Stimulated activated CD4-positive, alpha-beta T cell treated with anti-CD3 and anti-CD28 coated beads, TNF-alpha, amount 100 ng/mL, for 1 hour (primary cell): Measurements from ENCODE around the gene AGAP5.
"Not testable (repeated sequence)": the region's sequence is repeated elsewhere in the genome, so short reads cannot be mapped to it uniquely, and the experiment has no call there.

ENCODE experiments used
- DNase-seq, 3 donors: peaks; one replicate each; pipeline ENCODE4 v3.0.0-alpha.2; 2020; ENCODE audit warnings: low read depth in 3 of 3, low spot score in 1 of 3

The AGAP5 gene

DNA sequence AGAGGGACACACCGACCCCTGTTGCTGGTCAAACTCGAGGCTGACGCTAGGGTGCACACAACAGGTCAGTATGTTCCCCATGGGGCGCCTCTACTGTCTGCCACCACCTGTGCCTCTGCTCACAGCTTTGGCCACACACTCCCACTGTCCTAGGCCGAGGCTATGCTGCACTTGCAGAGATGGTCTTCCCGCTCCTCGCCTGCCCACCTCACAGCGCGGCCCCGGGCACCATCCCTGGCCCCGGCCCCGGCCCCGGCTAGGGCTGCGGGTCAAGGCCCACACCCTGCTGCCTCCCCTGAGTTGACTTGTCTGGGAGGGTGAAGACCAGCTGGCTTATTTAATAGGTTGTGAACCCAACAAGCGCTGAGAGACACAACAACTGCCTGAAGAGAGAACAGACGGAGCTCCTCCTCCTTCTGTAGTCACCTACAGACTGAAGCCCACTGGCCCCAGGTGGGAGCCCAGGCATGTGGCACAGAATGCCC, at the start of gene AGAP5:
Gene AGAP5, minus strand, starts transcription at position 435 of the 485 bp plus-strand sequence. Its CDS starts 354 bp downstream, at position 81.
- DNase-seq, result not testable (repeated sequence)

DNA sequence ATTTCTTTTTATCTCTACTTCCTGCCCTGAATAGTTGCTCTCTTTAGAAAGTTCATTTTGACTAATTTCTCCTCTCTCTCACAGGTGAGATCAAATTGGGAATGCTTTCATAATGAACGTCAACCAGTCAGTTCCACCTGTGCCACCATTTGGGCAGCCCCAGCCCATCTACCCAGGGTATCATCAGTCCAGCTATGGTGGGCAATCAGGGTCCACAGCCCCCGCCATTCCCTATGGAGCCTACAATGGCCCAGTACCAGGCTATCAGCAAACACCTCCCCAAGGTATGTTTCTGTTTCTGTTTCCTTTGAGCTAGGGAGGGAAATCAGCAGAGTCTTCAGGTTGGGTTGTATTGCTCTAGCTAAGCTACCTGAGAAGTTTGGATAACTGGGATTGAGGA, 48.8 kb upstream of the AGAP5 start:
- DNase-seq, result no peak

DNA sequence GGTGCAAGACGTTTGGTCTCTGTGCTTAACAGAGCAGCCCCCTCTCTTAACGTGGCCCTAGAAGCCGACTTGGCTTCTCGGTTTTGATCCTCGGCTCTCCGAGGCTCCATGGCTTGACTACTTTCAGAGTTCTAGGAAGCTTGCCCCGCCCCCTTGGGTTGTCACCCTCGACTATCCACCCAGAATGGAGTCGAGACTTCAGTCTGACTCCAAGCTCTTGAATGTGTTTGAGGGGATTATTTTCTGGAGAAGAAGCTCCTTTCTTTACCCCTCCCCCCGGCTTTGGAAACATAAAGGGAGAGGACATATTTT, 46.7 kb upstream of the AGAP5 start:
- peak in 1 of 3 donors; percentile 47 for DNase-seq

DNA sequence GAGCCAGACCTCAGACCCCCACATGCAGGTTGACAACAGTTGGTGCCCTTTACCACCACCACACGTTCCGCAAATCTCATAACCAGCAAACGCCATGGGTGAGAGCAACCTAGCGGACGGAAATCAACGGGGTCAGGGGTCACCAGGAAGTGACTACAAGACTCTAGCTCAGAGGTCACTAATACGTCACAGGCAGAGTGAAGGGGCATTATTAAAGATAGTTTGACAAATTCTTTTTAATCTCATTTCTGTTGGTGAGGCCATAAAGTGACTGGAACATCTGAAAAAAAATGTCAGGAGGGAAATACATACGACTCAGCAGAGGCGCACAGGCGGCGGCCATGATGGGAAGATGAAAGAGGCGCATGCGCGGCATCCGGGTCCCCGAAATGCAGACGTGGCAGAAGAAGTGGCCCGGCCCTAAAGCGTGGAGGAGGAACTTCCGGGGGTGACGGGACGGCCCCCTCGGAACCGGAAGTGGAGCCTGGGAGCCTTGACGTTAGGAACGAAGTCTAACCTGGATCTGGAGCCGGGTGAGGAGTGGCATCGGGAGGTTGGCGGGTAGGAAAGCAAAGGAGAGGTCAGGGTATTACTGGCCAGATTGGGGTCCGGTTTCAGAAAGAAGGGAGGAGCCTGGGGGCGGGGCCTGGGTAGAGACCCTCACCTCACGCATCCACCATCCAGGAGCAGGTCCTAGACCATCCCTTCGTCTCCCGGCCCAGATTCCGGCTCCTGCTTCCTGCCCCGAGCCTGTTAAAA, 46.2 kb upstream of the AGAP5 start, which contains the start of gene SEC24C:
Gene SEC24C, plus strand, starts transcription at position 468 of the 759 bp plus-strand sequence. CDS start 2,461 bp downstream, outside the sequence.
- peak; percentile 84 to 88 (median 86) for DNase-seq

DNA sequence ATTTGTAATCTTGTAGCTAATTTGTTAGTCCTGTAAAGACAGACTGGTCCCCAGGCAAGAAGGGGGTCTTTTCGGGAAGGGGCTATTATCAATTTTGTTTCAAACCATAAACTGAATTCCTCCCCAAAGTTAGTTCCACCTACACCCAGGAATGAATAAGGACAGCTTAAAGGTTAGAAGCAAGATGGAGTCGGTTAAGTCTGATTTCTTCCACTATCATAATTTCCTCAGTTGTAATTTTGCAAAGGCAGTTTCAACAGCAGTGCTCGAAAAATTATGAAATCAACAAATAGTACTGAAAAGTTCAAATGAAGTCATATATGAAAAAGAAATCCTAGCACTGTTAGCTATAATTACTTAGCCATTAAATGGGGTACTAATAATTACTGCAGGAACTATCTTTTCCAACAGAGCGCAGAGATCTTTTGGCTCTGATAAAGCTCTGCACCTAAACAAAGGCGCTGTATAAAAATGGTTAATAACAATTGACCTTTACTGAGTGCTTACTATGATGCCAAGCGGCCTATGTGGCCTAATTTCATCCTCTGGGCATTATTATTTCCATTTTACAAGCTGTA, 45.5 kb upstream of the AGAP5 start:
- DNase-seq, result no peak

DNA sequence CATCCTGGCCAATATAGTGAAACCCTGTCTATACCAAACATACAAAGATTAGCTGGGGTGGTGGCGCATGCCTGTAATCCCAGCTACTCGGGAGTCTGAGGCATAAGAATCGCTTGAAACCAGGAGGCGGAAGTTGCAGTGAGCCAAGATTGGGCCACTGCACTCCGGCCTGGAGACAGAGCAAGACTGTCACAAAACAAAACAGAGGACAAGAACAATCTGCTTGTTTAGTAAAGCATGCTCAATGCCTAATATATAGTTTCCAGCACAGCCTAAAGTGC, 44.5 kb upstream of the AGAP5 start:
- DNase-seq, result no peak

DNA sequence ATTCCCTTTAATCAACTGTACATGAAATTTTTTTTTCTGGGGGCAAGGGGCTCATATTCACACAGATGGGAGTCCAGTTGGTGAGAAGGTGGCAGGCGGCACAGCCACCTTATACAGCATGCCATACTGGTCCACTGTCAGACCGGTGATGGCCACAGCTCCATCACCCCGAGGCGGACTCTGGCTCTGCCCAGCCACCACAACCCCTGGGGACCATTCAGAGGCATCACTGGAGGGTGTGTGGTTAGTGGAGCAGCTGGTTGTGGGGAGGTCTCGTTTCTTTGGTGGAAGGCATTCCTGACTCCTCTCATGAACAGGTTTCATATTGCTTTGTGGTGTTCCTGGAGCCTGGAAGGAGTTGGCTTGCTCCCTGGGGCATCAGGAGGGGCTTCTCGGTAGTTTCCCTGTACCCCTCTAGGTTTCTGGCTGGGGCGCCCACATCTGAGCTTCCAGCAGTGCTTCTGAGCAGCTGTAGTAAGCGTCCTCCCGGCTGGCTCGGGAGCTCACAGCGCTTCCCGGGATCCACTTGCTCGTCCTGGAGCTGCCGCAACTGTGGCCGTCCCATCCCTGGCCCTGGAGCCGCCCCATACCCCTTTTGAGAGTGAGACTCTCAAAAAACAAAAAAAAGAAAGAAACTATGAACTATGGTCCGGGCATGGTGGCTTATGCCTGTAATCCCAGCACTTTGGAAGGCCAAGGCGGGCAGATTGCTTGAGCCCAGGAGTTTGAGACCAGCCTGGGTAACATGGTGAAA, 42.8 kb upstream of the AGAP5 start:
- DNase-seq, result not testable (repeated sequence)

DNA sequence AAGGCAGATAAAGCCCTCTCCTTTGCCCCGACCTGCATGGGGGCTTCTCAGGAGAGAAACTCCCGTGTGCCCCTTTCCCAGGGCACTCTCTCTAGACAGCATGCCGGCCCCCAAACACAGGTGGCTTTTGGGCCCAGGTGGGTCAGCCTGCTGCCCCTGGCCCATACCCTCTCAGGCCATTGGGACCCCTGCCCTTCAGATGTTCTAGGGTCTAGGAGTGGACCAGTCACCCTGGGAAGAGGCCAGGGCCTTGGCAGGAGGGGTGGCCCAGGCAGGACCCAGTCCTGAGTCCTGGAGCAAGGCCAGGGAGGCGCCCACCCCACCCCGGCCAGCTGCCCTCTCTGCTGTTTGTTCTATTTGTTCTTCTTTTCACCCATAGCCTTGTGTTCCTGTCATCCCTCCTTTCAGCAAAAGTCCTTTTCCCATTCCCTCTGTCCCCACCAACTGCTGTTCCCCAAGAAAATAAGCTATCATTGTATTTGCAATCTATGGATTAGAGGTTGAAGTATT, 36.9 kb upstream of the AGAP5 start:
- DNase-seq, result no peak

DNA sequence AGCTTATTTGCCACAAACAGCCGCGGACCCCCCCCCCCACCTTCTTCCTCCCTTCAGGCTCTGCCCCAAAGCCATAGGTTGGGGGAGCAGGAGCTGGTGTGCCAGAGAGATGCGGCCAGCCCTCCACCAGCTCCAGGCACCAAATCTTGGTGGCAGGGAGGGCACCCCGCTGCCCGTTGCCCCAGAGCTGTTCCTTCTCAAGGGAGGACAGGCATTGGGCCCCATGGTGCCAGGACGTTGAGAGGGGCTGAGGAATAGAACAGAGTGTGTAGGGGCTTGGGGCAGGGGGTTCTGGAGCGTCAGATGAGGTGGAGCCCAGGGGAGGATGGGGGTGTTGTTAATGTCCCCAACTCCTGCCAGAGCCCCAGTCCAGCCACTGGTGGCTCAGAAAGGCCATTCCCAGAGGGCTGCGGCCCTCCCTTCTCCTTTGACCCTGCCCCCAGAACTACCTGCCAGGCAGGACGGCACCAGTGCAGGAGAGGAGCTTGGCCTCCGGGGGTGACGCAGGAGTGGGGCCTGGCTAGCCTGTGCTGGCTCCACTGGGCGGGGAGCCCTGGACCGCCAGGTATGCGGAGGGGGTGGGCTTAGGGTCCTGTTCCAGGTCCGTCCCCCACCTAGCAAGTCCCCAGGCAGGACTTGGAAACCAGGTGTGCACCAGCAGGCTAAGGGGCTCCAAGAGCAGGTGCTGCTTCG, 36.3 kb upstream of the AGAP5 start:
- no peak for DNase-seq

DNA sequence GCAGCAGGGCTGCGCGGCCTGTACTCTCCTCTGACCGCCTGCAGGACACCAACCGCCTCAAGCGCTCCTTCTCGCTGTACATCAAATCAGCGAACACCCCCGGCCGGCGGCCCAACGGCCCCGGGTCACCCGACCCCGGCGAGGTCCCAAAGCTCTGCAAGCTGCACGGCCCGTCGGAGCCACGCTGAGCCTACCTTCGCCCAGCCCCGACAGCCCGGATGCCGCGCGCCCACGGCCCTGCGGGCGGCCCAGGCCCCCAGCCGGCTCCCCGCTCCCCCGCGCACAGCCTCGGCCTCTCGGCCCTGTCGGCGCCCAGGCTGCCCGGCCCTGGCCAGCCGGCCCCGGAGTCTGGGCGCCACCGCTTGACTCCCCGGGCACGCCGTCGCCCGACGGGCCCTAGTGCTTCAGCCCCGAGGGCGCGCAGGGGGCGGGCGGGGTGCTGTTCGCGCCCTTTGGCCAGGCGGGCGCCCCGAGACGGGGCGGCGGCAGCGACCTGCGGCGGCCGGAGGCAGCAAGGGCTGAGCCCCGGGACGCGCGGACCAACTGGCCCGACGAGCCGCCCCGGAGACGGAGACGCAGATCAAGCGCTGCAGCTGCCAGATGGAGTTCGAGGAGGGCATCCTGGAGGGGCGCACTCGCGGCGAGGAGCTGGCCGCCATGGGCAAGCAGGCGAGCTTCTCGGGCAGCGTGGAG, 35.2 kb upstream of the AGAP5 start:
- no peak for DNase-seq

DNA sequence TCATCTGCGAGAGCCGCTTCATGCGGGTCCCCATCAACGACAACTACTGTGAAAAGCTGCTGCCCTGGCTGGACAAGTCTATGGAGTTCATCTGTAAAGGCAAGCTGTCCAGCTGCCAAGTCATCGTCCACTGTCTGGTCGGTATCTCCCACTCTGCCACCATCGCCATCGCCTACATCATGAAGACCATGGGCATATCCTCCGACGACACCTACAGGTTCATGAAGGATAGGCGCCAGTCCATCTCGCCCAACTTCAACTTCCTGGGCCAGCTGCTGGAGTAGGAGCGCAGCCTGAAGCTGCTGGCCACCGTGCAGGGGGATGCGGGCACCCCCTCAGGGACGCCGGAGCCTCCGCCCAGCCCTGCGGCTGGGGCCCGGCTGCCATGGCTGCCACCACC, 34.5 kb upstream of the AGAP5 start:
- DNase-seq, result no peak

DNA sequence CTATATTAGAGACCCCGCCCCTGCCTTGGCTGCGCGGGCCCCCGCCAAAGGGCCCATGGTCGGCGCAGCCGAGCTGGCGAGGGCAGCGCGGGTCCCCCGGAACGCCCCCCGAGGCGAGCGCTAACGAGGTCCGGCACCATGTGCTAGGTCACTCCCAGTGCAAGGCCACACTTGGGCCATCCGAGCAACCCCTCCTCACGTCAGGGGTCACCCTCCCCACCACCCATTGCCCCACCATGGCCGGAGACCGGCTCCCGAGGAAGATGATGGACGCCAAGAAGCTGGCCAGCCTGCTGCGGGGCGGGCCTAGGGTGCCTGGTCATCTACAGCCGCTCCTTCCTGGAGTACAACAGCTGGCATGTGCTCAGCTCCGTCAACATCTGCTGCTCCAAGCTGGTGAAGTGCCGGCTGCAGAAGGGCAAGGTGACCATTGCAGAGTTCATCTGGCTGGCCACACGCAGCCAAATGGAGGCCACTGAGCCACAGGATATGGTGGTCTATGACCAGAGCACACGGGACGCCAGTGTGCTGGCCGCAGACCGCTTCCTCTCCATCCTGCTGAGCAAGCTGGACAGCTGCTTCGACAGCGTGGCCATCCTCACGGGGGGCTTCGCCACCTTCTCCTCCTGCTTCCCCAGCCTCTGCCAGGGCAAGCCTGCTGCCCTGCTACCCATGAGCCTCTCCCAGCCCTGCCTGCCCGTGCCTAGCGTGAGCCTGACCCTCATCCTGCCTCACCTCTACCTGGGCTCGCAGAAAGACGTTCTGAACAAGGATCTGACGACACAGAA, 33.9 kb upstream of the AGAP5 start:
- no peak for DNase-seq

DNA sequence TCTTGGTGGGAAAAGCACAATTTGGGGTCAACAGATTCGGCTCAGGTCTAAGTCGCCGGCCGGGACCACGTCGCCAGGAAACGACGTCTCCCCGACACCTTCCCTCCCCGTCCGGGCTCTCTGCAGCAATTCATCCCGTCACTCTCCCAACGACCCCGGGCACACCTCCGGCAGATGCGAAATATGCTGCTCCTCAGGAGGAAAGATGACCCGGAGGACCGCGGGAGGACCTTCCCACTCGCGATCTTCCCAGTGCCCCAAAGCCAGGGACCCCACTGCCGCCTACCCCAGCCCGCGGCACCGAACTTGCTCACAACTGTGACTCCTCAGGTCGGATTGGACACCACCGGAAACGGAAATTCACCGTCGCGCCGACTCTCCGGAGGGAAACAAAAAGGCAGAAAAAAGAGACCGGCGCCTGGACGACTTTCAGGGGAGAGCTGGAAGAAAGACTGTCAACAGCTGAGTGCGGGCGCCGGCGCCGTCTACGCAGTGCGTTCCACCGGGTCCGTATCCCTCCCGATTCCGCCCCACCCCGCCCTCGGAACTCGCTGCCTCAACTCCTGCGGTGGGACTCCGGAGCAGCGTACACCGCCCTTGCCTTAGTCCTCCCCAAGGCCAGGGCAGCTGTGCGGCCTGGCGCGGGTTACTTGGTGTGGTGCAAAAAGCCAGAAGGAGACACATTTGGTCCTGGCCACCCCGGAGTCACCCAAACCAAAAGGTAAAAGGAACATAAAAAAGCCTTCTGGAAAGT, 32.4 kb upstream of the AGAP5 start:
- DNase-seq, result peak; percentile 74 to 91 (median 83)

DNA sequence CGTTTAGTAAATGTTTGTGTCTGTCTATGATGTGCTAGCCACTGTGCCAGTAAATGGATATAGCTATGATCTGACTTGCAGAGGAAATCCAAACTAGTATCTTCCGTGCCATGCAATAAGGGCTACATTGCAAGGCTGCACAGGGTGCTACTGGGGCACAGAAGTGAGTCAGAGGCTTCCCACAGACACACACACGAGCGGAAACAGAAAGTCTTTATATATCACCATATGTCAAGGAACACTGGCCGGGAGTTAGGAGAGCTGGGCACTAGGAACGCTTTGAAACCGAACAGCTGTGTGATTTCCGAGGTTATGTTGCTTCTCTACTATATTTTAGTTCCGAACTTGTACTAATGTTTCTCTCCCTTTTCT, 31.9 kb upstream of the AGAP5 start:
- peak in 2 of 3 donors; percentile 4 to 6 for DNase-seq

DNA sequence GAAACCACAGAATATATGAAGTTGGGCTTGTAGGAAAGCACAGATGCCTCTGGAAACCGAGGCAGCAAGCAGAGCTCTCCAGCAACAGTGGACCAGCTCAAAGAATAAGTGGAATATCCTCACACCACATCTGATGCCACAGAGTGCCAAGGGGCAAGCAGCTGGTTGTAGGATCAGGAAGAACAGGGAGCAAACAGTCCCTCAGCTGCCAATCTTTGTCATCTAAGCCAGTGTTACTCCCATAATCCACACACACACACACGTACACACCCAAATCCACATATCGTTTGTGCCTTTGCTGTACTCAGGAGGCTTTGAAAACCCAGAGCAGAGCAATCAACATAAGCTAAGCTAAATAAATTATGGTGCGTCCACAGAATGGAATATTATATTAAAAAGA, 25.6 kb upstream of the AGAP5 start:
- DNase-seq, result no peak

DNA sequence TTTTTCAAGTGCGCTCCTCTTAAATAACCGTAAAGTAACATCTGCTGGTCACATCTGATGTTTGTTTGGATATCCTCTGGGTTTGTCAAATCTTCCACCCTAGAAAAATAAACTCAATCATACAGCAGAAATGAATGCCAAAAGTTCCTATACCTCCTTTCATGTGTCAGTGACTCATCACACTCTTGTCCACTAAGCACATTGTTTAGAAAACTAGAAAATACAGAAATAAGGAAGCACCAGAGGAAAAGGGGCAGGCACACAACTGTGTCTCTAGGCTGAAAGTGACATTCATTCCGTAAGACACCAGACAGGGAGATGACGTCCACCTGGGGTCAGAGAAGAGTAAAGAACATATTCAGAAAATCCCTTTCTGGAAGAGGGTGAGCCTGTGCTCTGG, 22.7 kb upstream of the AGAP5 start:
- not testable (repeated sequence) for DNase-seq

DNA sequence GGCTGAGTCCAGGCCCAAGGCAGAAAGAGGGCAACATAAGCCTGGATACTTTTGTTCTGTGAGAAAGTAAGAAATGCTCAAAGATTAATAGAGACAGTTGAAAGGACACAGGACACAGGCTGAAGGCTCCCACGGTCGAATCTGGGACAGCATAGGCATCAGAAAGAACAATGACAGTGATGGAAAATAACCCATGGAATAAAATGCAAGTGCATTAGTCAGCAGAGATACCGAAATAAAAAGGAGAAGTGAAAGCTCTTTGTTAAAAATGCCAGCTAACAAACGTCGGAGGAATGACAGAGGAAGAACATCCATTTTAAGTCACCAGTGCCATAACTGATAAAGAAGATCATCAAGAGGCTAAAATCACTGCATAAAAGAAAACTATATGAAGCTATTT, 19.6 kb upstream of the AGAP5 start:
- DNase-seq, result no peak

DNA sequence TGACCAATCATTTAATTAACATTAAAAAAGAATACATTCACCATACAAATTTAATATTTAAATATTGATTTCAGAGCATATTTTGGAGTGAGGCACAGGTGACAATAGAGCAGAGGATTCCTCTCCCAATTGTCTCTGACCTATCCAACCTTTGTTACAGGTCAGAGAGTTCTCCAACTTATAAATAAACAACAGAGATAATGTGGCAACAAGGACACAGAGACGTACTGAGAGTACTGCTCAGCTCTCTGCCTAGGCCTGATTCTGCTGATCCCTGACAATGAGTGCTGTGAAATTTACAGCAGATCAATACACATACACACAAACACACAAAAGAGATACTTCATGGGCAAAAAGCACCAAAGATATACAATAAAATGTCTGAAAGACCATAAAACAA, 18.3 kb upstream of the AGAP5 start:
- DNase-seq, result no peak
